Gastroesophageal sphincter (tissue), 3 donors: ENCODE results near the gene SIN3B.

Experiments used
- CTCF ChIP-seq, 4 experiments: fragments of 200-600 bp in 2 of 4; fragments of 450-650 bp in 2 of 4; sonication (generic) in 1 of 4; IDR thresholded peaks; one replicate each; pipeline ENCODE4 v1.5.1; 2017 to 2019; ENCODE audit warnings: antibody characterized with exemption in 4 of 4, mild to moderate bottlenecking in 2 of 4, moderate library complexity in 2 of 4
- POLR2A ChIP-seq, 2 donors: fragments of 450-650 bp; IDR thresholded peaks; one replicate each; pipeline ENCODE4 v1.6.1; 2017; ENCODE audit warnings: antibody characterized with exemption in 2 of 2, mild to moderate bottlenecking in 2 of 2, moderate library complexity in 1 of 2
- POLR2AphosphoS5 ChIP-seq: sonication (generic); formaldehyde crosslinking; IDR thresholded peaks from one replicate; pipeline ENCODE4 v1.6.1; 2017; ENCODE audit warnings: antibody characterized with exemption

DNA sequence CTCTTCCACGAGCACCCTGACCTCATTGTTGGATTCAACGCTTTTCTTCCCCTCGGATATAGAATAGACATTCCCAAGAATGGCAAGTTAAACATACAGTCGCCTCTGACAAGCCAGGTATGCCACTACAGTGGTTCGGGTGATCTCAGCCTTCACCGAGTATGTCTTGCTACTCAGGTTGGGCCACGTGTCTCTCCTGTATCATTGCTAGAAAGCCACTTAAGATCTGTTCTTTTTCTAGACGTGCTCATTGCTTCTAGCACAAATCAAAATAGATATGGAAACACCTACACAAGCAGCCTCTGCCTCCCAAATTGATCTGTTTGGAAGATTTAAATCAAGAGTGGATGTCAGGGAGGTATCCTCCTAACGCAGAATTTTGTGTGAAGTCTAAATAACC is 2.3 kb downstream of the SIN3B start:
- TF ChIP-seq CTCF (IDR thresholded peaks at IDR 0.05): no peak
- TF ChIP-seq POLR2A (IDR thresholded peaks at IDR 0.05): no peak
- no peak for TF ChIP-seq POLR2AphosphoS5
